Neural progenitor cell (in vitro differentiated cells): Measurements from ENCODE around the gene SPSB1.

Source experiments
- CTCF ChIP-seq: fragments of 200-600 bp; sonication (generic); IDR thresholded peaks from 2 replicates; pipeline ENCODE4 v1.5.1; 2017; ENCODE audit warnings: antibody characterized with exemption, mild to moderate bottlenecking
- EZH2 ChIP-seq: fragments of 200-600 bp; sonication (generic); IDR thresholded peaks from 2 replicates; pipeline ENCODE4 v1.6.1; 2017; ENCODE audit warnings: antibody characterized with exemption, mild to moderate bottlenecking, moderate library complexity
- EZH2phosphoT487 ChIP-seq: fragments of 200-600 bp; sonication (generic); IDR thresholded peaks from 2 replicates; pipeline ENCODE4 v1.6.1; 2017; ENCODE audit warnings: antibody characterized with exemption

GRCh38 chr1:9341301-9341845 is 48.7 kb downstream of the SPSB1 start:
- TF ChIP-seq CTCF (no peak), EZH2phosphoT487 (no peak), EZH2 (no peak)
